ENCODE data around the gene FOXE1. TPM values are rescaled to one million over a fixed set of nuclear protein-coding genes. Genes with fewer than 3 reads are reported as not detected.

Gene FOXE1
- total and polyA plus RNA-seq, 8 donors: 1.9 to 8.0 TPM; not detected in 6

- peak overlapping the region in 1 of 4 donors; percentile 9 for H3K4me3 ChIP-seq
- intact Hi-C loops (cut with DNase I; ENCODE audit: low total_unique reads): no loop called here
- peaks cover 61 to 100% (median 100%) of the 10 kb centered on the region in 3 donors for H3K27me3 ChIP-seq
- peaks cover 25 to 59% (median 47%) of the 10 kb centered on the region in 4 donors for H3K4me1 ChIP-seq
- TF ChIP-seq EP300 (IDR thresholded peaks at IDR 0.05) (no peak), CTCF (IDR thresholded peaks at IDR 0.05) (no peak), POLR2AphosphoS5 (IDR thresholded peaks at IDR 0.05) (no peak), POLR2A (IDR thresholded peaks at IDR 0.05) (no peak)
- 5 to 12% (median 6%) methylated on average over 14 to 24 of the region's 24 CpGs for WGBS, 5 donors
- H3K9me3 ChIP-seq: peaks cover 0 to 18% (median 0%) of the 10 kb centered on the region in 4 donors
- no peak overlapping the region for H3K27ac ChIP-seq
- no peaks in the 10 kb centered on the region for H3K36me3 ChIP-seq
- no peak for DNase-seq
Observed at GRCh38 chr9:97852001-97852398, 1.0 kb upstream of the FOXE1 start.

GRCh38 chr9:97852399-97853055, 499 bp upstream of the FOXE1 start:
- no peak for DNase-seq
- peaks cover 64 to 100% (median 100%) of the 10 kb centered on the region in 3 donors for H3K27me3 ChIP-seq
- peak overlapping the region; percentile 35 to 58 (median 48) for H3K4me3 ChIP-seq
- H3K27ac ChIP-seq: no peak overlapping the region
- peaks cover 0 to 18% (median 0%) of the 10 kb centered on the region in 4 donors for H3K9me3 ChIP-seq
- no peaks in the 10 kb centered on the region for H3K36me3 ChIP-seq
- intact Hi-C loops (cut with DNase I; ENCODE audit: low total_unique reads): no loop called here
- TF ChIP-seq EP300 (IDR thresholded peaks at IDR 0.05): no peak
- no peak for TF ChIP-seq POLR2AphosphoS5 (IDR thresholded peaks at IDR 0.05)
- peaks cover 25 to 61% (median 47%) of the 10 kb centered on the region in 4 donors for H3K4me1 ChIP-seq
- WGBS, 5 donors: 4 to 6% (median 5%) methylated on average over 29 to 34 of the region's 34 CpGs

DNA sequence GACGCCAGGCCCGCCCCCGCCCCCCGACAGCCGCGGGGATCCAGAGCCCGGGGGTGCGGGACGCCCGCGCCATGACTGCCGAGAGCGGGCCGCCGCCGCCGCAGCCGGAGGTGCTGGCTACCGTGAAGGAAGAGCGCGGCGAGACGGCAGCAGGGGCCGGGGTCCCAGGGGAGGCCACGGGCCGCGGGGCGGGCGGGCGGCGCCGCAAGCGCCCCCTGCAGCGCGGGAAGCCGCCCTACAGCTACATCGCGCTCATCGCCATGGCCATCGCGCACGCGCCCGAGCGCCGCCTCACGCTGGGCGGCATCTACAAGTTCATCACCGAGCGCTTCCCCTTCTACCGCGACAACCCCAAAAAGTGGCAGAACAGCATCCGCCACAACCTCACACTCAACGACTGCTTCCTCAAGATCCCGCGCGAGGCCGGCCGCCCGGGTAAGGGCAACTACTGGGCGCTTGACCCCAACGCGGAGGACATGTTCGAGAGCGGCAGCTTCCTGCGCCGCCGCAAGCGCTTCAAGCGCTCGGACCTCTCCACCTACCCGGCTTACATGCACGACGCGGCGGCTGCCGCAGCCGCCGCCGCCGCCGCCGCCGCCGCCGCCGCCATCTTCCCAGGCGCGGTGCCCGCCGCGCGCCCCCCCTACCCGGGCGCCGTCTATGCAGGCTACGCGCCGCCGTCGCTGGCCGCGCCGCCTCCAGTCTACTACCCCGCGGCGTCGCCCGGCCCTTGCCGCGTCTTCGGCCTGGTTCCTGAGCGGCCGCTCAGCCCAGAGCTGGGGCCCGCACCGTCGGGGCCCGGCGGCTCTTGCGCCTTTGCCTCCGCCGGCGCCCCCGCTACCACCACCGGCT, 1.0 kb downstream of the FOXE1 start:
- Histone ChIP-seq H3K27me3 (peaks cover 60 to 100% (median 98%) of the 10 kb centered on the region in 3 donors), H3K36me3 (no peaks in the 10 kb centered on the region), H3K27ac (no peak overlapping the region), H3K4me3 (peak overlapping the region; percentile 35 to 58 (median 48)), H3K9me3 (peaks cover 0 to 18% (median 0%) of the 10 kb centered on the region in 4 donors), H3K4me1 (peaks cover 16 to 54% (median 36%) of the 10 kb centered on the region in 4 donors)
- intact Hi-C loops (cut with DNase I; ENCODE audit: low total_unique reads): no loop called here
- no peak for TF ChIP-seq CTCF (IDR thresholded peaks at IDR 0.05)
- TF ChIP-seq POLR2A (IDR thresholded peaks at IDR 0.05): no peak
- no peak for TF ChIP-seq EP300 (IDR thresholded peaks at IDR 0.05)
- TF ChIP-seq POLR2AphosphoS5 (IDR thresholded peaks at IDR 0.05): no peak
- 2 to 6% (median 3%) methylated on average over 10 to 124 of the region's 125 CpGs for WGBS, 5 donors
- DNase-seq: peak in 1 of 2 donors; percentile 68

DNA sequence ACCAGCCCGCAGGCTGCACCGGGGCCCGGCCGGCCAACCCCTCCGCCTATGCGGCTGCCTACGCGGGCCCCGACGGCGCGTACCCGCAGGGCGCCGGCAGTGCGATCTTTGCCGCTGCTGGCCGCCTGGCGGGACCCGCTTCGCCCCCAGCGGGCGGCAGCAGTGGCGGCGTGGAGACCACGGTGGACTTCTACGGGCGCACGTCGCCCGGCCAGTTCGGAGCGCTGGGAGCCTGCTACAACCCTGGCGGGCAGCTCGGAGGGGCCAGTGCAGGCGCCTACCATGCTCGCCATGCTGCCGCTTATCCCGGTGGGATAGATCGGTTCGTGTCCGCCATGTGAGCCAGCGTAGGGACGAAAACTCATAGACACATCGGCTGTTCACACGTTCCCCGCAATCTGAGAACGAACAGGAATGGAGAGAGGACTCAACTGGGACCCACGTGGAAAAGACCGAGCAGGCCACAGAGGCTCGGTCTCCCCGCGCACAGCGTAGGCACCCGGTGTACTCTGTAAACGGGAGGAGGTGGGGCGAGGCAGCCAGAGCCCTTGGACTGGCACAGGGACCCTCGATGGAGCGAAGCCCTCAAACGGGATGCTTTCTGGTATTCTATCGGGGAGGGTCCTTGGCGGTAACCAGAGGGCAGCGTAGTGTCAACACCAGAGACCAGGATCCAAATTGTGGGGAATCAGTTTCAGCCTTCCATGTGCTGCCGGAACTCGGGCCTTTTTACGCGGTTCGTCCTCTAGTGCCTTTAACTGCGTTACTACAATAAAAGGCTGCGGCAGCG, 1.9 kb downstream of the FOXE1 start:
- H3K4me1 ChIP-seq: peaks cover 15 to 51% (median 34%) of the 10 kb centered on the region in 4 donors
- H3K27ac ChIP-seq: no peak overlapping the region
- DNase-seq: no peak
- no peak for TF ChIP-seq EP300 (IDR thresholded peaks at IDR 0.05)
- no peak for TF ChIP-seq POLR2AphosphoS5 (IDR thresholded peaks at IDR 0.05)
- TF ChIP-seq POLR2A (IDR thresholded peaks at IDR 0.05): no peak
- no peak for TF ChIP-seq CTCF (IDR thresholded peaks at IDR 0.05)
- 10 to 18% (median 11%) methylated on average over 27 to 71 of the region's 71 CpGs for WGBS, 5 donors
- H3K4me3 ChIP-seq: peak overlapping the region in 2 of 4 donors; percentile 55 to 58
- H3K9me3 ChIP-seq: peaks cover 0 to 18% (median 0%) of the 10 kb centered on the region in 4 donors
- H3K27me3 ChIP-seq: peaks cover 52 to 100% (median 96%) of the 10 kb centered on the region in 3 donors
- no peaks in the 10 kb centered on the region for H3K36me3 ChIP-seq
- intact Hi-C loops (cut with DNase I; ENCODE audit: low total_unique reads): no loop called here

Measured in stomach (tissue), 9 donors.